Central memory CD8-positive, alpha-beta T cell (primary cell): ENCODE results near the gene LUC7L2.
A peak's percentile ranks its signal among the peaks of the same experiment; 100 is the strongest.
"Not testable (repeated sequence)": the region's sequence is repeated elsewhere in the genome, so short reads cannot be mapped to it uniquely, and the experiment has no call there.

Experiments
- ATAC-seq: fragments of 150-1000 bp; cut with Tn5 transposase; replicated peaks from 2 replicates; pipeline ENCODE4 v1.10.0; 2022; ENCODE audit warnings: mild to moderate bottlenecking, moderate FRiP score, moderate number of reproducible peaks; ENCODE audit not compliant: poor library complexity, severe bottlenecking; ENCODE audit errors: extremely low read depth
- DNase-seq, 2 donors: peaks; one replicate each; pipeline ENCODE4 v3.0.0; 2021; ENCODE audit warnings: low spot score in 2 of 2
- H3K27ac Mint-ChIP-seq: one replicate; pipeline ENCODE4 v1.8.0; 2022; ENCODE audit warnings: low read depth, mild to moderate bottlenecking, moderate library complexity, mixed read lengths
- H3K27me3 Mint-ChIP-seq: one replicate; pipeline ENCODE4 v1.8.0; 2022; ENCODE audit warnings: mixed read lengths
- H3K36me3 Mint-ChIP-seq: one replicate; pipeline ENCODE4 v1.8.0; 2022; ENCODE audit warnings: mild to moderate bottlenecking, moderate library complexity, mixed read lengths; ENCODE audit not compliant: insufficient read depth
- H3K4me1 Mint-ChIP-seq: one replicate; pipeline ENCODE4 v1.8.0; 2022; ENCODE audit warnings: mixed read lengths
- H3K4me3 Mint-ChIP-seq: one replicate; pipeline ENCODE4 v1.8.0; 2022; ENCODE audit warnings: mild to moderate bottlenecking, moderate library complexity, mixed read lengths
- H3K9me3 Mint-ChIP-seq: one replicate; pipeline ENCODE4 v1.8.0; 2022; ENCODE audit warnings: mixed read lengths

Gene LUC7L2, protein sequence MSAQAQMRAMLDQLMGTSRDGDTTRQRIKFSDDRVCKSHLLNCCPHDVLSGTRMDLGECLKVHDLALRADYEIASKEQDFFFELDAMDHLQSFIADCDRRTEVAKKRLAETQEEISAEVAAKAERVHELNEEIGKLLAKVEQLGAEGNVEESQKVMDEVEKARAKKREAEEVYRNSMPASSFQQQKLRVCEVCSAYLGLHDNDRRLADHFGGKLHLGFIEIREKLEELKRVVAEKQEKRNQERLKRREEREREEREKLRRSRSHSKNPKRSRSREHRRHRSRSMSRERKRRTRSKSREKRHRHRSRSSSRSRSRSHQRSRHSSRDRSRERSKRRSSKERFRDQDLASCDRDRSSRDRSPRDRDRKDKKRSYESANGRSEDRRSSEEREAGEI

GRCh38 chr7:139359366-139360209 is at the start of gene LUC7L2:
Gene LUC7L2, plus strand, starts transcription at chr7:139359894. Its CDS starts 368 bp downstream, at chr7:139360262.
- H3K4me1 Mint-ChIP-seq = peaks cover 40% of the 10 kb centered on the region
- ATAC-seq (peak; percentile 76), DNase-seq (peak; percentile 99)
- H3K27me3 Mint-ChIP-seq = no peaks in the 10 kb centered on the region
- H3K36me3 Mint-ChIP-seq = peaks cover 28% of the 10 kb centered on the region
- peak within 1 kb of the TSS; percentile 96 for H3K27ac Mint-ChIP-seq
- peak within 1 kb of the TSS; percentile 98 for H3K4me3 Mint-ChIP-seq
- H3K9me3 Mint-ChIP-seq = no peaks in the 10 kb centered on the region

DNA sequence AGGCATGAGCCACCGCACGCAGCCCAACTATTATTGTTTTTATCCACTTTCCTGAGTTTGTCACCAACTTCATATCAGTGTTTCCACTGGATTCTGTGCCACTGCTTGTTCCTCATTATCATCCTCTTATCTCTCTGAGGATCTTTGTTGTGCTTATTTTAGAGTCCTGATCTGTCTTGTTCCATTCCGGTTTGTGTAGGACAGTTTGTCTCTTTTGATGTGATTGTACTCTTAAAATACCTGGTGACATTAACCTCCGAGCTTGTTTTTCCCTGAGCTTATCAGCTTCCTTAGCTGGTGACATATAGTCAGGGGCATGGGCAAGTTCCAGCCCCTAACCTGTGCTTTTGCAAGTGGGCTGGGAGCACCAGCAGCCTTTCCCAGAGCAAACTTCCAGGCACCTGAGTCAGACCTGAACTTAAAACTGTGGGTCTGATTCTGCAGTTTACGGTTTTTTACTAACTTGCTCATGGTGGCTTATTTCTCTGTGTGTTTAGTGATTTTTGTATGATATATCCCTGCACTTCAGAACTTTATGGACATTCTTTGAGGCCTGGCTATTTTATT is 41.7 kb upstream of the LUC7L2 start:
- Mint-ChIP-seq H3K4me3 (no peak overlapping the region), H3K27ac (no peak overlapping the region), H3K9me3 (no peaks in the 10 kb centered on the region), H3K4me1 (no peaks in the 10 kb centered on the region), H3K27me3 (no peaks in the 10 kb centered on the region), H3K36me3 (peaks cover 2% of the 10 kb centered on the region)
- DNase-seq (no peak), ATAC-seq (no peak)

DNA sequence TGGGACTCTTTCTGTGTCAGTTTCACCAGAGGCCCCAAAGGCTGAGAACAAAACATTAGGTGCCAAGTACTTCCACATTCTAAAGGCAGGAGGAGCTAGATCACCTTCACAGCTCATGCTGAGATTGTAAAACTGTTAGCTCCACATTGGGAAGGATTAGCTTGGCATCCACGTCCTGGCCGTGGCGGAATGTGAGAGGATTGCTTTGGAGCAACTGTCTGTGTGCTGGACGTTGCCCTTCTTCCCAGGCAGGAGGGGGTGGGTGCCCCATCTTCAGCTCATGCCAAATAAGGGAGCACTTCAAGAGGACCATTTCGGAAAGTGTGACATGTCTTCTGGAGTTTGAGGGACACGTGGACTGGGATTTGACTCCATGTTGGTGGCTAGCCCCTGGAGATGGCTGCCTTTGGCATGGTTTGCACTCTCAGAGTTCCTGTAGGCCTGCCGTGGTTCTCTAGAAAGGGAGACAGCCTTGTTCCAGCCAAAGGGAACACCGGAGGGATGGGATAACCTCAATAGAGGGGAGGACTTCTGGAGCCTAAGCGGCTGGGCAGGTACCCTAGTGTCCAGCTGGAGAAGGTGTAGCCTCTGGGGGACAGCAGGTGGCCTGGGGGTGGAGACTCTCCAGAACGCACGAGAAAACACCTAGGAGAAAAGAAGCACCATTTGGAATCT is 38.5 kb upstream of the LUC7L2 start:
- Mint-ChIP-seq H3K27me3 (no peaks in the 10 kb centered on the region), H3K36me3 (peaks cover 2% of the 10 kb centered on the region), H3K4me3 (no peak overlapping the region), H3K9me3 (no peaks in the 10 kb centered on the region), H3K27ac (no peak overlapping the region), H3K4me1 (no peaks in the 10 kb centered on the region)
- no peak for ATAC-seq
- no peak for DNase-seq

GRCh38 chr7:139324709-139325108 is 35.0 kb upstream of the LUC7L2 start:
- not testable (repeated sequence) for H3K9me3 Mint-ChIP-seq, H3K27me3 Mint-ChIP-seq, H3K4me1 Mint-ChIP-seq, H3K4me3 Mint-ChIP-seq, ATAC-seq, DNase-seq, H3K27ac Mint-ChIP-seq, H3K36me3 Mint-ChIP-seq

GRCh38 chr7:139328375-139328774 is 31.3 kb upstream of the LUC7L2 start:
- H3K27ac Mint-ChIP-seq = no peak overlapping the region
- no peak for DNase-seq
- H3K4me1 Mint-ChIP-seq = peaks cover 11% of the 10 kb centered on the region
- no peaks in the 10 kb centered on the region for H3K27me3 Mint-ChIP-seq
- no peaks in the 10 kb centered on the region for H3K9me3 Mint-ChIP-seq
- ATAC-seq = no peak
- no peaks in the 10 kb centered on the region for H3K36me3 Mint-ChIP-seq
- H3K4me3 Mint-ChIP-seq = no peak overlapping the region

DNA sequence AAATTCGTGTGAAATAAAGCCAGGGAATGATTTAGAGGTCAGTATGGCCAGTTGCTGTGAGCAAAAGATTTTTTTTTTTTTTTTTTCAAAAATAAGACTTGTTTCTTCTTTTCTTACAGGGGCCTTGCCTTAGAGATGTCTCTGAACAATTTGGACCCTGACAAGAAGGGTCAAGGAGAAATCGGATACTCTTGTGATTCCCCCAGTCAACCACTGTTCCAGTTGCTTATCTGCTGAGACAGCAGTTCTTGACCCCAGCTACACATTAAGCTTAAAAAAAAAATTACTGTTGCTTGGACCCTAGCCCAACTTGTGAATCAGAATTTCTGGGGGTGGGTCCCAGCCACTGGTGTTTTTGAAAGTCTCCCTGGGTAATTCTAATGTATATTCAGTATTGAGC is 30.6 kb upstream of the LUC7L2 start:
- H3K27ac Mint-ChIP-seq = no peak overlapping the region
- DNase-seq (no peak), ATAC-seq (no peak)
- H3K9me3 Mint-ChIP-seq = no peaks in the 10 kb centered on the region
- no peaks in the 10 kb centered on the region for H3K27me3 Mint-ChIP-seq
- peaks cover 11% of the 10 kb centered on the region for H3K4me1 Mint-ChIP-seq
- H3K36me3 Mint-ChIP-seq = no peaks in the 10 kb centered on the region
- H3K4me3 Mint-ChIP-seq = no peak overlapping the region

GRCh38 chr7:139330333-139331030 is 29.2 kb upstream of the LUC7L2 start:
- ATAC-seq (no peak), DNase-seq (no peak)
- no peaks in the 10 kb centered on the region for H3K27me3 Mint-ChIP-seq
- no peak overlapping the region for H3K4me3 Mint-ChIP-seq
- H3K9me3 Mint-ChIP-seq = no peaks in the 10 kb centered on the region
- peaks cover 11% of the 10 kb centered on the region for H3K4me1 Mint-ChIP-seq
- H3K36me3 Mint-ChIP-seq = no peaks in the 10 kb centered on the region
- no peak overlapping the region for H3K27ac Mint-ChIP-seq

- ATAC-seq (no peak), DNase-seq (no peak)
- Mint-ChIP-seq H3K9me3 (no peaks in the 10 kb centered on the region), H3K4me1 (peaks cover 11% of the 10 kb centered on the region), H3K27me3 (no peaks in the 10 kb centered on the region), H3K27ac (no peak overlapping the region), H3K36me3 (no peaks in the 10 kb centered on the region), H3K4me3 (no peak overlapping the region)
Observed at GRCh38 chr7:139332697-139333359, 26.9 kb upstream of the LUC7L2 start.

- not testable (repeated sequence) for H3K27ac Mint-ChIP-seq, H3K36me3 Mint-ChIP-seq, ATAC-seq, DNase-seq, H3K4me3 Mint-ChIP-seq, H3K27me3 Mint-ChIP-seq, H3K9me3 Mint-ChIP-seq
- peaks cover 11% of the 10 kb centered on the region for H3K4me1 Mint-ChIP-seq
Observed at GRCh38 chr7:139333443-139333842, 26.3 kb upstream of the LUC7L2 start.

DNA sequence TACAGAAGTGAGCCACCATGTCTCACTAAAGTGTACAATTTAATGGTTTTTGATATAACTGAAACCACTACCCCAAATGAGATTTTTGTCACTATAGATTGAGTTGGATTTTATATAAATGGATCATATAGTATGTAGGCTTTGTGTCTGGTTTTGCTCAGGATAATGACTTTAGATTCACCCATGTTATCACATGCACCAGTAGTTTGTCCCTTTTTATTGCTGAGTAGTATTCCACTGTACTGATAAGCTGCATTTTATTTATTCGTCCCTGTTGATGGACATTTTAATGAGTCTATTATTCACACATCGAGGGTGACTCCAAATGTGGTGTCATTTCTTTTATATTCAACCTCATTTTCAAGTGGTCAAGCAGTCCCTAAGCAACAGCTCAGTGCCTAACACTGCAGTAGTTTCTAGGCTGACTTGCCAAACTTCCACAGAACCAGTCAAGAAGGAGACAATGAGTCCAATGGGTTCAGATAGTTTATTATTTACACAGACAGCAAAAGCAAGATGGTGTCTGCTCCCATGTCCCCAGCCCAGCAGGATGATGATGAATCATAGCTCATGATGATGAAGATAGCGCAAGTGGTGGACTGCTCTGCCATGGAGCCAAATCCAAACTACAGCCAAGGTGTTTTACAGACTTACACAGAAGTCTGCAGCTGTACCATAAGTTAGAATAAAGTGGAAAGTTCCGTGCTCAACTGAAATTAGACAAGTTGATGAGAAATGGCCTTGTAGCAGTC is 25.1 kb upstream of the LUC7L2 start:
- H3K27me3 Mint-ChIP-seq = no peaks in the 10 kb centered on the region
- H3K4me3 Mint-ChIP-seq = no peak overlapping the region
- H3K27ac Mint-ChIP-seq = no peak overlapping the region
- H3K9me3 Mint-ChIP-seq = no peaks in the 10 kb centered on the region
- peaks cover 16% of the 10 kb centered on the region for H3K4me1 Mint-ChIP-seq
- DNase-seq = no peak
- H3K36me3 Mint-ChIP-seq = peaks cover 4% of the 10 kb centered on the region
- no peak for ATAC-seq

DNA sequence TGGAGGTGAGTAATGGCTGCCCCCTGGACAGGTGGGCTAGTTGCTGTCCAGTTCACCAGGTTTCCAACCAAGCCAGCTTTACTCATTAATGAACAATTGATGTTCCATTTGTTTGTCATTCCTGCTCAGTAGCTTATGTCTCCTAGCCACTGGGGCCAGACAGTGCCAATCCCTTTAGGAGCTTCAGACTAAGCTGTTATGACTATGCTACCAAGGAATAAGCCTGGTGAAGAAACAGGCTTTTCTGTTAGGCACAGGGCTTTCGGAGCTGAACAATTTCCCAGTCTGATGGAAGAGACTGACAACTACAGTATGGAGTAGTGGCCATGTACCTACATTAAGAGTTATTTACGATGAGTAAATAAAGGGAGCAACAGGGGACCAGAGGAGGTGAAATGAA is 20.7 kb upstream of the LUC7L2 start:
- peaks cover 10% of the 10 kb centered on the region for H3K27me3 Mint-ChIP-seq
- peaks cover 27% of the 10 kb centered on the region for H3K4me1 Mint-ChIP-seq
- DNase-seq (no peak), ATAC-seq (no peak)
- H3K27ac Mint-ChIP-seq = peak overlapping the region; percentile 99
- peaks cover 29% of the 10 kb centered on the region for H3K36me3 Mint-ChIP-seq
- peak overlapping the region; percentile 91 for H3K4me3 Mint-ChIP-seq
- peaks cover 6% of the 10 kb centered on the region for H3K9me3 Mint-ChIP-seq
